OCI-LY7 (cell line): Measurements from ENCODE around the gene TAS2R50. TPM values are rescaled to one million over a fixed set of nuclear protein-coding genes. Genes with fewer than 3 reads are reported as not detected.

Experiments
- BruUV-seq: library from RNA; stranded (reverse); fragments of 400-500 nt; replicated peaks from 2 replicates; lab custom pipeline; 2021; lab: Mats Ljungman, UMichigan
- CTCF ChIA-PET: fragments of 300-600 bp; sonication (Branson Sonifier 250); formaldehyde crosslinking; loops from one replicate; lab custom pipeline; 2022; ENCODE audit warnings: antibody characterized with exemption; ENCODE audit not compliant: unreplicated experiment; lab: Charles Lee
- POLR2A ChIA-PET: fragments of 300-600 bp; sonication (Branson Sonifier 250); formaldehyde crosslinking; loops from one replicate; lab custom pipeline; 2022; ENCODE audit warnings: antibody characterized with exemption; lab: Charles Lee
- DNase-seq: peaks from one replicate; pipeline ENCODE4 v3.0.0-alpha.2; 2015; ENCODE audit warnings: low spot score
- H2AFZ ChIP-seq: fragments of 200-600 bp; sonication (generic), shearing (Covaris generic); 2 replicates; pipeline ENCODE4 v1.6.1; 2014; ENCODE audit warnings: mild to moderate bottlenecking, antibody characterized with exemption, low read length, moderate library complexity
- H3K27ac ChIP-seq: fragments of 200-600 bp; sonication (generic); 2 replicates; pipeline ENCODE4 v1.5.1; 2014; ENCODE audit warnings: mixed run types, low read depth, mild to moderate bottlenecking, moderate library complexity, low read length, inconsistent platforms; ENCODE audit not compliant: poor library complexity, severe bottlenecking
- H3K36me3 ChIP-seq: fragments of 200-600 bp; sonication (generic); 2 replicates; pipeline ENCODE4 v1.6.1; 2014; ENCODE audit warnings: mild to moderate bottlenecking, antibody characterized with exemption, low read length, moderate library complexity, mixed read lengths; ENCODE audit not compliant: insufficient read depth
- H3K4me1 ChIP-seq: fragments of 200-600 bp; sonication (generic); 2 replicates; pipeline ENCODE4 v1.5.1; 2014; ENCODE audit warnings: mild to moderate bottlenecking, low read length; ENCODE audit not compliant: insufficient read depth, poor library complexity, severe bottlenecking
- H3K4me2 ChIP-seq: fragments of 200-600 bp; sonication (generic); 2 replicates; pipeline ENCODE4 v1.6.1; 2014; ENCODE audit warnings: mild to moderate bottlenecking, low read length
- H3K4me3 ChIP-seq: fragments of 200-600 bp; sonication (generic); 2 replicates; pipeline ENCODE4 v1.5.1; 2014; ENCODE audit warnings: mild to moderate bottlenecking, low read depth, low read length; ENCODE audit not compliant: poor library complexity, severe bottlenecking
- H3K79me2 ChIP-seq: fragments of 200-600 bp; sonication (generic); 2 replicates; pipeline ENCODE4 v1.6.1; 2016; ENCODE audit warnings: low read depth, mild to moderate bottlenecking, low read length, moderate library complexity, mixed read lengths; ENCODE audit not compliant: insufficient read depth
- H3K9me2 ChIP-seq: fragments of 200-600 bp; sonication (generic); 2 replicates; pipeline ENCODE4 v1.6.1; 2016; ENCODE audit warnings: mild to moderate bottlenecking, low read length, mixed read lengths; ENCODE audit not compliant: insufficient read depth
- H3K9me3 ChIP-seq: fragments of 200-600 bp; sonication (generic); 2 replicates; pipeline ENCODE4 v1.6.1; 2014; ENCODE audit warnings: mild to moderate bottlenecking, mixed run types, low read length, mixed read lengths
- H4K20me1 ChIP-seq: fragments of 200-600 bp; sonication (generic); 2 replicates; pipeline ENCODE4 v1.6.1; 2014; ENCODE audit warnings: mild to moderate bottlenecking, antibody characterized with exemption, low read length, moderate library complexity, mixed read lengths; ENCODE audit not compliant: insufficient read depth
- CTCF ChIP-seq: fragments of 200-600 bp; sonication (generic); conservative IDR thresholded peaks from 2 replicates; pipeline ENCODE4 v1.5.1; 2014; ENCODE audit warnings: mild to moderate bottlenecking, antibody characterized with exemption, low read length, moderate library complexity, mixed read lengths
- EZH2phosphoT487 ChIP-seq: fragments of 200-600 bp; sonication (generic); IDR thresholded peaks from 2 replicates; pipeline ENCODE4 v1.6.1; 2018; ENCODE audit warnings: low read depth, borderline replicate concordance, mild to moderate bottlenecking, mixed run types, antibody characterized with exemption, low read length, moderate library complexity, mixed read lengths
- intact Hi-C: fragments of 100-400 bp; cut with micrococcal nuclease; formaldehyde crosslinking; loops from one replicate; pipeline ENCODE4 v1.10.0; 2022; ENCODE audit not compliant: unreplicated experiment
- total RNA-seq, 2 experiments: library from RNA; depleted of rRNA in 1 of 2; stranded (reverse); fragments of >200 nt in 1 of 2; shearing (Covaris generic) in 1 of 2; gene quantifications; 2 replicates each; pipeline ENCODE4 v1.2.3, GENCODE V29; 2014 to 2022

The TAS2R50 gene
- total RNA-seq, 2 experiments from 2014 or later = 1.4 to 1.6 TPM

- Histone ChIP-seq H3K4me3 (no peak overlapping the region), H3K4me2 (no peak overlapping the region), H3K9me3 (no peaks in the 10 kb centered on the region), H3K27ac (no peak overlapping the region), H3K4me1 (no peaks in the 10 kb centered on the region), H3K36me3 (no peaks in the 10 kb centered on the region), H4K20me1 (no peaks in the 10 kb centered on the region), H2AFZ (no peak overlapping the region), H3K9me2 (no peaks in the 10 kb centered on the region), H3K79me2 (no peaks in the 10 kb centered on the region)
- ChIA-PET POLR2A (no interaction called here), CTCF (no interaction called here)
- BruUV-seq = no TSS peak
- no peak for TF ChIP-seq EZH2phosphoT487
- no peak for TF ChIP-seq CTCF
- intact Hi-C loops = no loop called here
- no peak for DNase-seq
Observed at GRCh38 chr12:10965476-10965875, 21.2 kb downstream of the TAS2R50 start.

- no peaks in the 10 kb centered on the region for H3K9me3 ChIP-seq
- DNase-seq = no peak
- no peak overlapping the region for H2AFZ ChIP-seq
- H3K4me1 ChIP-seq = no peaks in the 10 kb centered on the region
- intact Hi-C loops = no loop called here
- no TSS peak for BruUV-seq
- no peak for TF ChIP-seq CTCF
- TF ChIP-seq EZH2phosphoT487 = no peak
- no peak overlapping the region for H3K27ac ChIP-seq
- H3K79me2 ChIP-seq = no peaks in the 10 kb centered on the region
- H3K9me2 ChIP-seq = no peaks in the 10 kb centered on the region
- ChIA-PET POLR2A (no interaction called here), CTCF (no interaction called here)
- no peaks in the 10 kb centered on the region for H4K20me1 ChIP-seq
- H3K4me3 ChIP-seq = no peak overlapping the region
- no peaks in the 10 kb centered on the region for H3K36me3 ChIP-seq
- no peak overlapping the region for H3K4me2 ChIP-seq
Observed at GRCh38 chr12:10960211-10960610, 26.5 kb downstream of the TAS2R50 start.

- TF ChIP-seq EZH2phosphoT487 = no peak
- no peak for TF ChIP-seq CTCF
- BruUV-seq = no TSS peak
- no peak overlapping the region for H3K27ac ChIP-seq
- H3K4me2 ChIP-seq = no peak overlapping the region
- no peak overlapping the region for H3K4me3 ChIP-seq
- no peaks in the 10 kb centered on the region for H3K9me2 ChIP-seq
- H3K9me3 ChIP-seq = no peaks in the 10 kb centered on the region
- H2AFZ ChIP-seq = no peak overlapping the region
- no peaks in the 10 kb centered on the region for H3K4me1 ChIP-seq
- ChIA-PET POLR2A (no interaction called here), CTCF (no interaction called here)
- no peaks in the 10 kb centered on the region for H3K36me3 ChIP-seq
- H3K79me2 ChIP-seq = no peaks in the 10 kb centered on the region
- intact Hi-C loops = no loop called here
- no peak for DNase-seq
- H4K20me1 ChIP-seq = no peaks in the 10 kb centered on the region
Observed at GRCh38 chr12:10959804-10960203, 26.9 kb downstream of the TAS2R50 start.
